GM18526 (cell line): ENCODE results near the gene ADAT2.

Source experiments
- POLR2A ChIP-seq: IDR thresholded peaks from 3 replicates; pipeline ENCODE4 v1.6.1; 2011; ENCODE audit not compliant: insufficient read length; ENCODE audit errors: extremely low read depth

ADAT2 gene

GRCh38 chr6:143376861-143377260 lies 73.6 kb downstream of the ADAT2 start:
- no peak for TF ChIP-seq POLR2A

- TF ChIP-seq POLR2A, result no peak
These were observed 74.1 kb downstream of the ADAT2 start for GRCh38 chr6:143376375-143376774.

- TF ChIP-seq POLR2A, result no peak
These were observed 75.4 kb downstream of the ADAT2 start for GRCh38 chr6:143375022-143375585.

- TF ChIP-seq POLR2A, result no peak
These were observed 76.5 kb downstream of the ADAT2 start for GRCh38 chr6:143374014-143374413.
